IMR-90 (cell line): Measurements from ENCODE around the gene AAMP. TPM values are rescaled to one million over a fixed set of nuclear protein-coding genes. Genes with fewer than 3 reads are reported as not detected.

Experiments used
- ATAC-seq: fragments of 200-7000 bp; cut with Tn5 transposase; 2 replicates; pipeline ENCODE4 v1.9.1; 2020; ENCODE audit warnings: low read depth, mild to moderate bottlenecking, moderate library complexity
- BruUV-seq: library from RNA; stranded (reverse); fragments of 400-500 nt; replicated peaks from 2 replicates; lab custom pipeline; 2021; lab: Mats Ljungman, UMichigan
- CTCF ChIA-PET: fragments of 300-600 bp; formaldehyde crosslinking; extraction: SDS; loops from one replicate; lab custom pipeline; 2021; ENCODE audit warnings: antibody characterized with exemption; lab: Yijun Ruan, JAX
- POLR2A ChIA-PET: fragments of 300-600 bp; sonication (Branson Sonifier 250); formaldehyde crosslinking; loops from one replicate; lab custom pipeline; 2022; ENCODE audit warnings: antibody characterized with exemption; ENCODE audit not compliant: unreplicated experiment; lab: Charles Lee
- DNase-seq: peaks from one replicate; pipeline ENCODE4 v3.0.0; 2013
- H2AFZ ChIP-seq: replicated peaks from 2 replicates; pipeline ENCODE3; 2013; ENCODE audit warnings: low read length, mild to moderate bottlenecking; ENCODE audit not compliant: poor library complexity
- H2AK5ac ChIP-seq: 2 replicates; pipeline ENCODE4 v1.6.1; 2013; ENCODE audit warnings: low read depth, low read length, inconsistent platforms
- H2AK9ac ChIP-seq: replicated peaks from 2 replicates; pipeline ENCODE3; 2013; ENCODE audit warnings: mild to moderate bottlenecking, low read depth, low read length, moderate library complexity; ENCODE audit not compliant: poor library complexity
- H2BK120ac ChIP-seq: 2 replicates; pipeline ENCODE4 v1.6.1; 2013; ENCODE audit warnings: low read depth, low read length, inconsistent platforms
- H2BK15ac ChIP-seq: 3 replicates; pipeline ENCODE4 v1.6.1; 2013; ENCODE audit warnings: low read depth, low read length, inconsistent platforms
- H2BK20ac ChIP-seq: 2 replicates; pipeline ENCODE4 v1.6.1; 2013; ENCODE audit warnings: low read depth, mild to moderate bottlenecking, inconsistent platforms, low read length, moderate library complexity
- H2BK5ac ChIP-seq: 2 replicates; pipeline ENCODE4 v1.6.1; 2013; ENCODE audit warnings: mild to moderate bottlenecking, low read depth, low read length, inconsistent platforms; ENCODE audit not compliant: poor library complexity, severe bottlenecking
- H3K14ac ChIP-seq: replicated peaks from 2 replicates; pipeline ENCODE4 v1.6.1; 2013; ENCODE audit warnings: low read depth, low read length, inconsistent platforms
- H3K18ac ChIP-seq: 2 replicates; pipeline ENCODE4 v1.6.1; 2013; ENCODE audit warnings: low read depth, low read length, control low read depth
- H3K23ac ChIP-seq: 2 replicates; pipeline ENCODE4 v1.6.1; 2013; ENCODE audit warnings: low read depth, low read length, inconsistent platforms
- H3K27ac ChIP-seq: 2 replicates; pipeline ENCODE4 v1.5.1; 2013; ENCODE audit warnings: mild to moderate bottlenecking, control low read depth, low read length; ENCODE audit not compliant: insufficient read depth
- H3K27me3 ChIP-seq: 2 replicates; pipeline ENCODE4 v1.6.1; 2013; ENCODE audit warnings: low read length; ENCODE audit not compliant: control insufficient read depth, insufficient read depth
- H3K36me3 ChIP-seq: 2 replicates; pipeline ENCODE4 v1.6.1; 2013; ENCODE audit warnings: low read length, mixed read lengths; ENCODE audit not compliant: control insufficient read depth, insufficient read depth
- H3K4ac ChIP-seq: 2 replicates; pipeline ENCODE4 v1.6.1; 2013; ENCODE audit warnings: low read depth, low read length, inconsistent platforms
- H3K4me1 ChIP-seq: 2 replicates; pipeline ENCODE4 v1.6.1; 2013; ENCODE audit warnings: low read length, mixed read lengths; ENCODE audit not compliant: control insufficient read depth, insufficient read depth
- H3K4me2 ChIP-seq: 2 replicates; pipeline ENCODE4 v1.6.1; 2013; ENCODE audit warnings: low read depth, mild to moderate bottlenecking, control low read depth, low read length, moderate library complexity
- H3K4me3 ChIP-seq: 2 replicates; pipeline ENCODE4 v1.5.1; 2013; ENCODE audit warnings: low read depth, mild to moderate bottlenecking, control low read depth, low read length, moderate library complexity; ENCODE audit not compliant: insufficient read depth
- H3K56ac ChIP-seq: 2 replicates; pipeline ENCODE4 v1.6.1; 2013; ENCODE audit warnings: low read length, inconsistent platforms; ENCODE audit not compliant: insufficient read depth; ENCODE audit errors: extremely low read depth
- H3K79me1 ChIP-seq, 2 experiments: 2 replicates each; pipeline ENCODE4 v1.6.1; 2013; ENCODE audit warnings: low read length in 2 of 2, inconsistent platforms in 1 of 2, low read depth in 1 of 2
- H3K9ac ChIP-seq: 2 replicates; pipeline ENCODE4 v1.6.1; 2013; ENCODE audit warnings: low read depth, low read length, control low read depth
- H3K9me1 ChIP-seq: 2 replicates; pipeline ENCODE4 v1.6.1; 2013; ENCODE audit warnings: low read length, inconsistent platforms; ENCODE audit not compliant: insufficient read depth
- H3K9me3 ChIP-seq: 2 replicates; pipeline ENCODE4 v1.6.1; 2013; ENCODE audit warnings: low read length; ENCODE audit not compliant: control insufficient read depth, insufficient read depth
- H4K20me1 ChIP-seq: 2 replicates; pipeline ENCODE4 v1.6.1; 2013; ENCODE audit warnings: low read length, inconsistent platforms; ENCODE audit not compliant: insufficient read depth
- H4K5ac ChIP-seq: 2 replicates; pipeline ENCODE4 v1.6.1; 2013; ENCODE audit warnings: mild to moderate bottlenecking, low read depth, low read length, control low read depth
- H4K8ac ChIP-seq, 2 experiments: 2 replicates each; pipeline ENCODE4 v1.6.1; 2013; ENCODE audit warnings: low read depth in 2 of 2, low read length in 2 of 2, control low read depth in 1 of 2, inconsistent platforms in 1 of 2
- H4K91ac ChIP-seq: 2 replicates; pipeline ENCODE4 v1.6.1; 2013; ENCODE audit warnings: low read depth, low read length, inconsistent platforms; ENCODE audit not compliant: insufficient read depth
- CEBPB ChIP-seq: IDR thresholded peaks from 2 replicates; pipeline ENCODE4 v1.6.1; 2012; ENCODE audit warnings: low read depth, low read length, improper control_type of control experiment
- MAFK ChIP-seq: IDR thresholded peaks from 2 replicates; pipeline ENCODE4 v1.6.1; 2012; ENCODE audit warnings: low read depth, low read length, improper control_type of control experiment
- MAZ ChIP-seq: IDR thresholded peaks from 2 replicates; pipeline ENCODE4 v1.6.1; 2012; ENCODE audit warnings: low read depth, mild to moderate bottlenecking, low read length, improper control_type of control experiment, moderate library complexity, borderline replicate concordance
- RAD21 ChIP-seq: IDR thresholded peaks from 2 replicates; pipeline ENCODE4 v1.6.1; 2012; ENCODE audit warnings: low read length, improper control_type of control experiment
- RFX5 ChIP-seq: IDR thresholded peaks from 2 replicates; pipeline ENCODE4 v1.8.0; 2012; ENCODE audit warnings: low read depth, mild to moderate bottlenecking, low read length, moderate library complexity
- SMC3 ChIP-seq: fragments of 150-350 bp; IDR thresholded peaks from 2 replicates; pipeline ENCODE4 v1.6.1; 2016; ENCODE audit warnings: low read depth, mild to moderate bottlenecking, antibody characterized with exemption, low read length, moderate library complexity
- USF2 ChIP-seq: fragments of 150-350 bp; IDR thresholded peaks from 2 replicates; pipeline ENCODE4 v1.6.1; 2017; ENCODE audit warnings: mild to moderate bottlenecking, antibody characterized with exemption, low read length, low read depth
- WGBS, 2 experiments: methylation state at CpG; one replicate each; pipeline versions ENCODE4 v1.1.5 to v1.1.7; 2013; ENCODE audit warnings: missing lambda C conversion rate in 2 of 2; ENCODE audit not compliant: insufficient read length in 1 of 2; ENCODE audit errors: extremely low coverage in 2 of 2; 5-methylcytosine and 5-hydroxymethylcytosine counted together
- dilution Hi-C: fragments of 300-500 bp; cut with HindIII; formaldehyde crosslinking; loops from one replicate; pipeline ENCODE4 v1.14.3; 2018; ENCODE audit warnings: low sequenced_read_pairs; ENCODE audit not compliant: unreplicated experiment
- in situ Hi-C: fragments of 300-500 bp; cut with MboI; formaldehyde crosslinking; loops from 3 replicates; pipeline ENCODE4 v1.14.3; 2019; ENCODE audit warnings: low sequenced_read_pairs, inconsistent platforms, mixed read lengths
- intact Hi-C: fragments of 100-400 bp; cut with micrococcal nuclease; formaldehyde crosslinking; loops from 2 replicates; pipeline ENCODE4 v1.10.0; 2022
- polyA plus RNA-seq, 3 experiments: library from polyadenylated mRNA; depleted of rRNA; stranded (reverse); fragments of >200 nt; gene quantifications; 2 replicates each; pipeline ENCODE4 v1.2.3, GENCODE V29; 2012; ENCODE audit warnings: low replicate concordance in 1 of 3
- total RNA-seq: library from RNA; depleted of rRNA; stranded (reverse); fragments of >200 nt; gene quantifications from 2 replicates; pipeline ENCODE4 v1.2.3, GENCODE V29; 2012
- TF ChIP-seq, protein P1 (sequence below): conservative IDR thresholded peaks from 2 replicates; pipeline ENCODE4 v1.5.1; 2012; ENCODE audit warnings: mild to moderate bottlenecking, low read depth, low read length, improper control_type of control experiment

AAMP gene
- total and polyA plus RNA-seq, 2 of the 4 experiments (the other 2 are of a cell fraction): 104 to 112 TPM

DNA sequence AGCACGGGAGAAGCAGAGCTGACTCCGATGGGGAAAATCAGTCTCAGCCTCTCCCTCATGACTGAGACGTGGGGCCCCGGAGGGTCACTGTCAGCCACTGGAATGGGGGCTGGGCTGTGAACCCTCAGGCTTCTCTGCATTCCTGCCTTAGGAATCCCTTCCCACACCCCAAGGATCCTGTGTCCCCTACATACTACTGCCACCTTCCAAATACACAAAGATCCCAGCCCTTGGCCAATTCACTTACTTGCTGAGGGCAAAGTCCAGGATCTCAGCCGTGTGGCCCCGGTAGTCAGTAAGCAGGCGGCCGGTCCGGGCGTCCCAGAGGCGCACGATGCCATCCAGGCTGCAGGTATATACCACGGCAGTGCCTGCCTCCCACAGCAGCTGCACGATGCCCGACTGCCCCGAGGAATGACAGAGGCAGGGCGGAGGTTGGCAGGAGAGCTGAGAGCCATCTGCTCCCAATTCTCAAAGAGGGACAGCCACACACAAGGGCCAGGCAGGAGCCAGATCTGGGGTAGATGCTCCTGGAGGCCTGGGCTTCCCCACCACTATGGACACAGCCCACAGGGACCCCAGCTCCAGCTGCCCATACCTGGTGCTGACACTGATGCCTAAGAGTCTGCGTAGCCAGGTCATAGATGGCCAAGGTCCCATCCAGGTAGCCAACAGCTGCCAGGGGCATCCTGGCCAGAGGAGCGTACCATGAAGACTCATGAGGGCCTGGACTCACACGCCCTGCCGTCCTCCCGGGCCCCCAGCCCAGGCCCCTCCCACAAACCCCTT, 5.0 kb downstream of the AAMP start:
- Histone ChIP-seq H4K20me1 (peaks cover 9% of the 10 kb centered on the region; the same call in 1 of the 2 replicates), H3K14ac (no peak overlapping the region), H4K5ac (no peak overlapping the region), H2AK9ac (no peak overlapping the region), H2BK5ac (no peak overlapping the region), H3K27me3 (no peaks in the 10 kb centered on the region), H2BK20ac (no peak overlapping the region), H3K23ac (no peak overlapping the region), H3K9me1 (peaks cover 3% of the 10 kb centered on the region; the same call in 1 of the 2 replicates), H3K9me3 (no peaks in the 10 kb centered on the region), H3K4me2 (no peak overlapping the region), H2BK15ac (no peak overlapping the region), H4K91ac (no peak overlapping the region), H3K9ac (no peak overlapping the region), H3K18ac (no peak overlapping the region), H3K4ac (no peak overlapping the region), H2AFZ (no peak overlapping the region), H2AK5ac (no peak overlapping the region), H3K27ac (no peak overlapping the region), H4K8ac (no peak overlapping the region), H3K56ac (no peak overlapping the region), H3K36me3 (peaks cover 41% of the 10 kb centered on the region), H3K79me1 (peaks cover 11 to 17% of the 10 kb centered on the region in 2 experiments), H3K4me3 (no peak overlapping the region), H3K4me1 (peaks cover 3% of the 10 kb centered on the region), H2BK120ac (no peak overlapping the region)
- CTCF ChIA-PET: no interaction called here
- dilution Hi-C loops: no loop called here
- BruUV-seq: TSS peak; percentile 62
- no peak for ATAC-seq
- in situ Hi-C loops: no loop called here
- no peak for DNase-seq
- WGBS, 2 experiments: 92% methylated on average over 10 of the region's 22 CpGs; no CpG with 5 or more reads in 1 of the 2 experiments
- POLR2A ChIA-PET: no interaction called here
- TF ChIP-seq MAFK: no peak
- TF ChIP-seq MAZ: no peak
- TF ChIP-seq USF2: no peak
- no peak for TF ChIP-seq RAD21
- no peak for TF ChIP-seq RFX5
- TF ChIP-seq SMC3: no peak
- TF ChIP-seq CEBPB: no peak
- TF ChIP-seq, protein P1, sequence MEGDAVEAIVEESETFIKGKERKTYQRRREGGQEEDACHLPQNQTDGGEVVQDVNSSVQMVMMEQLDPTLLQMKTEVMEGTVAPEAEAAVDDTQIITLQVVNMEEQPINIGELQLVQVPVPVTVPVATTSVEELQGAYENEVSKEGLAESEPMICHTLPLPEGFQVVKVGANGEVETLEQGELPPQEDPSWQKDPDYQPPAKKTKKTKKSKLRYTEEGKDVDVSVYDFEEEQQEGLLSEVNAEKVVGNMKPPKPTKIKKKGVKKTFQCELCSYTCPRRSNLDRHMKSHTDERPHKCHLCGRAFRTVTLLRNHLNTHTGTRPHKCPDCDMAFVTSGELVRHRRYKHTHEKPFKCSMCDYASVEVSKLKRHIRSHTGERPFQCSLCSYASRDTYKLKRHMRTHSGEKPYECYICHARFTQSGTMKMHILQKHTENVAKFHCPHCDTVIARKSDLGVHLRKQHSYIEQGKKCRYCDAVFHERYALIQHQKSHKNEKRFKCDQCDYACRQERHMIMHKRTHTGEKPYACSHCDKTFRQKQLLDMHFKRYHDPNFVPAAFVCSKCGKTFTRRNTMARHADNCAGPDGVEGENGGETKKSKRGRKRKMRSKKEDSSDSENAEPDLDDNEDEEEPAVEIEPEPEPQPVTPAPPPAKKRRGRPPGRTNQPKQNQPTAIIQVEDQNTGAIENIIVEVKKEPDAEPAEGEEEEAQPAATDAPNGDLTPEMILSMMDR: no peak
- intact Hi-C loops: no loop called here
